HepG2 (cell line): ENCODE data around the gene FAM114A2.

Experiments used
- ELF1 ChIP-seq: sonication (generic); formaldehyde crosslinking; IDR thresholded peaks from 2 replicates; pipeline ENCODE4 v1.4.0; 2020; ENCODE audit warnings: missing genetic modification reagents
- EP300 ChIP-seq, 3 experiments: sonication (generic) in 1 of 3; formaldehyde crosslinking in 1 of 3; IDR thresholded peaks; 2 replicates each; pipeline versions ENCODE4 v1.5.1 to v1.6.1; 2011 to 2020; ENCODE audit warnings: low read depth in 2 of 3, low read length in 2 of 3, borderline replicate concordance in 1 of 3, improper control_type of control experiment in 1 of 3, mild to moderate bottlenecking in 1 of 3, missing genetic modification reagents in 1 of 3, moderate library complexity in 1 of 3
- GABPA ChIP-seq, 2 experiments: IDR thresholded peaks; 2 replicates each; pipeline ENCODE4 v1.6.1; 2011 to 2016; ENCODE audit warnings: low read depth in 2 of 2, low read length in 1 of 2, missing biosample characterization in 1 of 2, missing genetic modification characterization in 1 of 2
- JUND ChIP-seq: sonication (generic); formaldehyde crosslinking; IDR thresholded peaks from 2 replicates; pipeline ENCODE4 v1.8.0; 2022; ENCODE audit warnings: mild to moderate bottlenecking, missing genetic modification reagents
- MAFK ChIP-seq, 2 experiments: IDR thresholded peaks in 1 of 2; conservative IDR thresholded peaks in 1 of 2; 2 replicates each; pipeline ENCODE4 v1.6.1; 2011; ENCODE audit warnings: improper control_type of control experiment in 2 of 2, low read length in 2 of 2
- MTF2 ChIP-seq: sonication (generic); formaldehyde crosslinking; IDR thresholded peaks from 2 replicates; pipeline ENCODE4 v1.5.0; 2020; ENCODE audit warnings: missing genetic modification reagents, borderline replicate concordance
- SP2 ChIP-seq: sonication (generic); formaldehyde crosslinking; IDR thresholded peaks from 2 replicates; pipeline ENCODE4 v1.5.1; 2020; ENCODE audit warnings: mild to moderate bottlenecking, missing genetic modification reagents
- TBP ChIP-seq: sonication (generic); formaldehyde crosslinking; IDR thresholded peaks from 2 replicates; pipeline ENCODE4 v1.5.0; 2020; ENCODE audit warnings: missing genetic modification reagents
- TRIM24 ChIP-seq: sonication (generic); formaldehyde crosslinking; IDR thresholded peaks from 2 replicates; pipeline ENCODE4 v1.8.0; 2022; ENCODE audit warnings: mild to moderate bottlenecking, missing genetic modification reagents
- YY1 ChIP-seq: IDR thresholded peaks from 2 replicates; pipeline ENCODE4 v1.6.1; 2011; ENCODE audit warnings: low read length, low read depth, moderate library complexity, mild to moderate bottlenecking; ENCODE audit not compliant: insufficient read depth, insufficient replicate concordance
- ZNF570 ChIP-seq: sonication (generic); formaldehyde crosslinking; IDR thresholded peaks from 2 replicates; pipeline ENCODE4 v1.4.0; 2020; ENCODE audit warnings: mild to moderate bottlenecking, missing genetic modification reagents, borderline replicate concordance
- TF ChIP-seq, protein P1 (sequence below): sonication (generic); formaldehyde crosslinking; IDR thresholded peaks from 2 replicates; pipeline ENCODE4 v1.5.0; 2020; ENCODE audit warnings: mild to moderate bottlenecking, missing genetic modification reagents, moderate library complexity
- TF ChIP-seq, protein P2 (sequence below): sonication (generic); formaldehyde crosslinking; IDR thresholded peaks from 2 replicates; pipeline ENCODE4 v1.8.0; 2022; ENCODE audit warnings: low read depth, missing genetic modification reagents
- TF ChIP-seq, protein P3 (sequence below): sonication (generic); formaldehyde crosslinking; IDR thresholded peaks from 2 replicates; pipeline ENCODE4; 2020; ENCODE audit warnings: missing genetic modification reagents, mild to moderate bottlenecking, borderline replicate concordance

DNA sequence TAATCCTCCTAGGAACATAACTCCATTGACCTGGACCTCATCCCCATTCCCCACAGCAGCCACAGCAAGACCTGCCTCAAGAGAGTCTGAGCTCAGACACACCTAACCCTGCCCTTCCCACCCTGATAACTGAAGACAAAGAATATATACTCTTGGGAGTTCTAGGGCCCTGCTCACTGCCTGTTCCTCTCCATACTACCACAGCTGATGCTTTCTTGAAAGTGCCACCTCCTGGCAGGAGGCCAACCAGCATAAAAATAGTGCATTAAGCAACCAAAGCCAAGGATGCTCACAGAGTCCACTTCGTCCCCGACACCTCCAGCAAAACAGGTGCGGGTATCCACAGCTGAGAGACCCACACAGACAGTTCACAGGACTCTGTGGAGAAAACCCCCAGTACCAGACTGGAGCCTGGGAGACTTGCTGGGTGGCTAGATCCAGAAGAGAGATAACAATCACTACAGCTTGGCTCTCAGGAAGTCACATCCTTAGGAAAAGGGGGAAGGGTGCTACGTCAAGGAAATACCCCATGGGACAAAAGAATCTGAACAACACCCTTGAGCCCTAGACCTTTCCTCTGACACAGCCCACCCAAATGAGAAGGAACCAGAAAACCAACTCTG is 23.5 kb downstream of the FAM114A2 start:
- TF ChIP-seq EP300 (IDR thresholded peaks at IDR 0.05; ENCODE audit: low read depth in 2 of 2, low read length in 2 of 2), result no peak
- TF ChIP-seq EP300 (CRISPR knock-in tag; IDR thresholded peaks at IDR 0.05; ENCODE audit: borderline replicate concordance), result no peak
- TF ChIP-seq, protein P1, sequence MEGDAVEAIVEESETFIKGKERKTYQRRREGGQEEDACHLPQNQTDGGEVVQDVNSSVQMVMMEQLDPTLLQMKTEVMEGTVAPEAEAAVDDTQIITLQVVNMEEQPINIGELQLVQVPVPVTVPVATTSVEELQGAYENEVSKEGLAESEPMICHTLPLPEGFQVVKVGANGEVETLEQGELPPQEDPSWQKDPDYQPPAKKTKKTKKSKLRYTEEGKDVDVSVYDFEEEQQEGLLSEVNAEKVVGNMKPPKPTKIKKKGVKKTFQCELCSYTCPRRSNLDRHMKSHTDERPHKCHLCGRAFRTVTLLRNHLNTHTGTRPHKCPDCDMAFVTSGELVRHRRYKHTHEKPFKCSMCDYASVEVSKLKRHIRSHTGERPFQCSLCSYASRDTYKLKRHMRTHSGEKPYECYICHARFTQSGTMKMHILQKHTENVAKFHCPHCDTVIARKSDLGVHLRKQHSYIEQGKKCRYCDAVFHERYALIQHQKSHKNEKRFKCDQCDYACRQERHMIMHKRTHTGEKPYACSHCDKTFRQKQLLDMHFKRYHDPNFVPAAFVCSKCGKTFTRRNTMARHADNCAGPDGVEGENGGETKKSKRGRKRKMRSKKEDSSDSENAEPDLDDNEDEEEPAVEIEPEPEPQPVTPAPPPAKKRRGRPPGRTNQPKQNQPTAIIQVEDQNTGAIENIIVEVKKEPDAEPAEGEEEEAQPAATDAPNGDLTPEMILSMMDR (CRISPR knock-in tag), result no peak
- no peak for TF ChIP-seq ELF1
- TF ChIP-seq, protein P2, sequence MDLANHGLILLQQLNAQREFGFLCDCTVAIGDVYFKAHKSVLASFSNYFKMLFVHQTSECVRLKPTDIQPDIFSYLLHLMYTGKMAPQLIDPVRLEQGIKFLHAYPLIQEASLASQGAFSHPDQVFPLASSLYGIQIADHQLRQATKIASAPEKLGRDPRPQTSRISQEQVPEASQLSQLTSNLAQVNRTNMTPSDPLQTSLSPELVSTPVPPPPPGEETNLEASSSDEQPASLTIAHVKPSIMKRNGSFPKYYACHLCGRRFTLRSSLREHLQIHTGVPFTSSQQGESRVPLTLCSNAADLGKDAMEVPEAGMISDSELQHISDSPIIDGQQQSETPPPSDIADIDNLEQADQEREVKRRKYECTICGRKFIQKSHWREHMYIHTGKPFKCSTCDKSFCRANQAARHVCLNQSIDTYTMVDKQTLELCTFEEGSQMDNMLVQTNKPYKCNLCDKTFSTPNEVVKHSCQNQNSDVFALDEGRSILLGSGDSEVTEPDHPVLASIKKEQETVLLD, result no peak
- no peak for TF ChIP-seq GABPA (IDR thresholded peaks at IDR 0.05; ENCODE audit: low read depth, low read length)
- TF ChIP-seq GABPA (CRISPR knock-in tag; IDR thresholded peaks at IDR 0.05; ENCODE audit: low read depth), result no peak
- TF ChIP-seq JUND (CRISPR knock-in tag), result no peak
- TF ChIP-seq MAFK (conservative IDR thresholded peaks at IDR 0.05 in 1 of 2, IDR thresholded peaks at IDR 0.05 in 1 of 2; ENCODE audit: low read length in 2 of 2), result no peak
- no peak for TF ChIP-seq SP2
- no peak for TF ChIP-seq MTF2
- TF ChIP-seq TBP, result no peak
- no peak for TF ChIP-seq YY1
- TF ChIP-seq, protein P3, sequence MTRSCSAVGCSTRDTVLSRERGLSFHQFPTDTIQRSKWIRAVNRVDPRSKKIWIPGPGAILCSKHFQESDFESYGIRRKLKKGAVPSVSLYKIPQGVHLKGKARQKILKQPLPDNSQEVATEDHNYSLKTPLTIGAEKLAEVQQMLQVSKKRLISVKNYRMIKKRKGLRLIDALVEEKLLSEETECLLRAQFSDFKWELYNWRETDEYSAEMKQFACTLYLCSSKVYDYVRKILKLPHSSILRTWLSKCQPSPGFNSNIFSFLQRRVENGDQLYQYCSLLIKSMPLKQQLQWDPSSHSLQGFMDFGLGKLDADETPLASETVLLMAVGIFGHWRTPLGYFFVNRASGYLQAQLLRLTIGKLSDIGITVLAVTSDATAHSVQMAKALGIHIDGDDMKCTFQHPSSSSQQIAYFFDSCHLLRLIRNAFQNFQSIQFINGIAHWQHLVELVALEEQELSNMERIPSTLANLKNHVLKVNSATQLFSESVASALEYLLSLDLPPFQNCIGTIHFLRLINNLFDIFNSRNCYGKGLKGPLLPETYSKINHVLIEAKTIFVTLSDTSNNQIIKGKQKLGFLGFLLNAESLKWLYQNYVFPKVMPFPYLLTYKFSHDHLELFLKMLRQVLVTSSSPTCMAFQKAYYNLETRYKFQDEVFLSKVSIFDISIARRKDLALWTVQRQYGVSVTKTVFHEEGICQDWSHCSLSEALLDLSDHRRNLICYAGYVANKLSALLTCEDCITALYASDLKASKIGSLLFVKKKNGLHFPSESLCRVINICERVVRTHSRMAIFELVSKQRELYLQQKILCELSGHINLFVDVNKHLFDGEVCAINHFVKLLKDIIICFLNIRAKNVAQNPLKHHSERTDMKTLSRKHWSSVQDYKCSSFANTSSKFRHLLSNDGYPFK (CRISPR knock-in tag), result no peak
- no peak for TF ChIP-seq ZNF570 (CRISPR knock-in tag)
- TF ChIP-seq TRIM24 (CRISPR knock-in tag), result no peak
